K562 (cell line): ENCODE measurements around the gene AGAP3. TPM values are rescaled to one million over a fixed set of nuclear protein-coding genes. Genes with fewer than 3 reads are reported as not detected.
A peak's percentile ranks its signal among the peaks of the same experiment; 100 is the strongest.

Experiments
- ATF7 ChIP-seq: fragments of 450-650 bp; IDR thresholded peaks from 2 replicates; pipeline ENCODE4 v1.7.1; 2014; ENCODE audit warnings: mild to moderate bottlenecking, moderate library complexity
- BRD4 ChIP-seq: fragments of 200-600 bp; sonication (generic); IDR thresholded peaks from 2 replicates; pipeline ENCODE4 v1.6.1; 2017; ENCODE audit warnings: inconsistent platforms
- CHD4 ChIP-seq: fragments of 200-600 bp; sonication (generic); IDR thresholded peaks from 3 replicates; pipeline ENCODE4 v1.6.1; 2012; ENCODE audit warnings: low read depth, mild to moderate bottlenecking, mixed read lengths, low read length, inconsistent platforms; ENCODE audit not compliant: insufficient read depth, insufficient replicate concordance, poor library complexity, severe bottlenecking
- ELF2 ChIP-seq: fragments of 250-450 bp; sonication (Bioruptor Pico); IDR thresholded peaks from 2 replicates; pipeline ENCODE4 v1.5.0; 2021; ENCODE audit warnings: mild to moderate bottlenecking
- ESRRA ChIP-seq: fragments of 450-650 bp; IDR thresholded peaks from 2 replicates; pipeline ENCODE4 v1.6.1; 2014; ENCODE audit warnings: low read depth, mild to moderate bottlenecking, moderate library complexity, borderline replicate concordance
- HCFC1 ChIP-seq: IDR thresholded peaks from 2 replicates; pipeline ENCODE4 v1.6.1; 2012; ENCODE audit warnings: low read depth, low read length, improper control_type of control experiment
- KDM5B ChIP-seq: fragments of 200-600 bp; sonication (generic); IDR thresholded peaks from 2 replicates; pipeline ENCODE4 v1.6.1; 2012; ENCODE audit warnings: low read depth, mild to moderate bottlenecking, moderate library complexity, low read length, control low read depth, inconsistent platforms; ENCODE audit not compliant: insufficient replicate concordance
- L3MBTL2 ChIP-seq: fragments of 450-650 bp; IDR thresholded peaks from 2 replicates; pipeline ENCODE4 v1.6.1; 2016; ENCODE audit warnings: mild to moderate bottlenecking, moderate library complexity
- MYC ChIP-seq, 2 experiments: fragments of 250-450 bp in 1 of 2; sonication (Bioruptor Pico) in 1 of 2; IDR thresholded peaks; 2 replicates each; pipeline versions ENCODE4 v1.5.1 to v1.6.1; 2012 to 2021; ENCODE audit warnings: low read depth in 2 of 2, borderline replicate concordance in 1 of 2, improper control_type of control experiment in 1 of 2, low read length in 1 of 2, mild to moderate bottlenecking in 1 of 2, moderate library complexity in 1 of 2
- NFRKB ChIP-seq: fragments of 450-650 bp; IDR thresholded peaks from 2 replicates; pipeline ENCODE4 v1.6.1; 2016; ENCODE audit warnings: low read depth
- NFYB ChIP-seq: IDR thresholded peaks from 2 replicates; pipeline ENCODE4 v1.6.1; 2011; ENCODE audit warnings: mild to moderate bottlenecking, moderate library complexity; ENCODE audit not compliant: insufficient read length; ENCODE audit errors: extremely low read depth
- SRSF3 ChIP-seq: fragments of 200-400 bp; formaldehyde crosslinking; IDR thresholded peaks from 2 replicates; pipeline ENCODE4 v1.6.1; 2016; ENCODE audit warnings: mild to moderate bottlenecking, low read length, moderate library complexity; ENCODE audit not compliant: insufficient read depth
- TCF7 ChIP-seq: sonication (generic); IDR thresholded peaks from 2 replicates; pipeline ENCODE4 v1.6.1; 2016; ENCODE audit warnings: antibody characterized with exemption, borderline replicate concordance
- ZNF316 ChIP-seq: fragments of 450-650 bp; IDR thresholded peaks from 2 replicates; pipeline ENCODE4 v1.6.1; 2016
- polyA plus RNA-seq, 8 experiments: library from polyadenylated mRNA; depleted of rRNA in 4 of 8; stranded (reverse) in 5 of 8; unstranded in 3 of 8; fragments of >200 nt; fragmentation: Nextera tagmentation in 2 of 8; fragmentation: Illumina TruSeq in 1 of 8; extraction: Ambion mirVana in 2 of 8; extraction: Trizol in 1 of 8; gene quantifications; 2 replicates each; pipeline versions ENCODE4 v1.2.1 to v1.2.3, GENCODE V29; 2011 to 2014; ENCODE audit warnings: inconsistent platforms in 1 of 8, missing spikeins in 1 of 8
- total RNA-seq, 7 experiments: library from RNA; depleted of rRNA in 6 of 7; stranded (reverse); fragments of >200 nt in 6 of 7; fragmentation: Illumina TruSeq in 2 of 7; extraction: Trizol in 2 of 7; gene quantifications; 2 replicates each; pipeline versions ENCODE4 v1.2.1 to v1.2.3, GENCODE V29; 2011 to 2021; ENCODE audit warnings: low replicate concordance in 1 of 7
- TF ChIP-seq, protein P1 (sequence below): fragments of 450-650 bp; IDR thresholded peaks from 2 replicates; pipeline ENCODE4 v1.6.1; 2016; ENCODE audit warnings: antibody characterized with exemption
- TF ChIP-seq, protein P2 (sequence below): fragments of 250-450 bp; sonication (Bioruptor Pico); IDR thresholded peaks from 2 replicates; pipeline ENCODE4 v1.4.0; 2020; ENCODE audit warnings: mild to moderate bottlenecking
- TF ChIP-seq, protein P3 (sequence below): fragments of 250-450 bp; sonication (Bioruptor Pico); IDR thresholded peaks from 2 replicates; pipeline ENCODE4 v1.8.0; 2021; ENCODE audit warnings: moderate library complexity, mild to moderate bottlenecking, inconsistent platforms
- TF ChIP-seq, protein P4 (sequence below), 2 experiments: fragments of 450-650 bp in 1 of 2; sonication (generic) in 1 of 2; formaldehyde crosslinking; conservative IDR thresholded peaks; 2 replicates each; pipeline versions ENCODE4 v1.4.0 to v1.8.1; 2020 to 2022; ENCODE audit warnings: mild to moderate bottlenecking in 1 of 2, missing genetic modification reagents in 1 of 2
- TF ChIP-seq, protein P5 (sequence below): fragments of 200-800 bp; sonication (Bioruptor generic); IDR thresholded peaks from 2 replicates; pipeline ENCODE4 v1.6.1; 2017; ENCODE audit warnings: missing genetic modification characterization, missing compliant biosample characterization

AGAP3 gene
- total and polyA plus RNA-seq, 9 of the 15 experiments (the other 6 are each of a cell fraction or from before 2014, with no cell fraction given), result 3.4 to 208 (median 62.2) TPM

DNA sequence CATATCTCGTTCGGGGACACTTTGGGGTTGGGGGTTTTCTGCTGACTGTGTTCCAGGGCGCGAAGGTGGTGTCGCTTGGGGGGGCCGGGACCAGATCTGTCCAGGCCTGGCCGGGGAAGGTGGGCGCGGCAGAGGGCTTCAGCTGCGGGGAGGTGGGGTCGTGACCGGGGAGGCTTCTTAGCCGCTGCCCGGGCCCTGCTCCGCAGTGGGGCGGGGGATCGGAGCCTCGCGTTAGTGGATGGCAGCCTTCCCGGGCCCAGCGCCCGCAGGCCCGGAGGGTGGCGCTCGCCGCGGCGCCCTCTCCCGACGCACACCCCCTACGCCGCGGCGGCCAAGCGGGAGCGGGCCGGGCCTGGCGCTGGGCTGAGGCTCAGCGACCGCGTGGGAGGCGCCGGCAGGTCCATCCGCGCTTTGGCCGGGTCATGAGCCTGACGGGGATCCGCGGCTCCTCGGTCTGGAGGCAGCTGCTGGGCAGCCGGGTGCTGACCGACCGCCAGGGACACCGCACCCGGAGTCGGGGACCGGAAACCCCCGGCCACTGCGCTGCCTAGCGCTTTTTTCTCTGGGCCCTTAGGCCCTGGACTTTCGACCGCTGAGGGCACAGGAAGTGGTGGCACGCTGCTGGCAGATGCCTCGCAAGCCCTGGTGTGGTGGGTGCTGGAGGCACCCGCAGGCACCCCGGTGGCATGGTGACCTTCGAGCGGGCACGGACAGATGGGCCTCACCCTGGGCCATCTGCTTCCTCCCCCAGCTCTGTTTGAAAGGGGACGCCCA lies 1.2 kb downstream of the AGAP3 start (continued):
- TF ChIP-seq, protein P1, sequence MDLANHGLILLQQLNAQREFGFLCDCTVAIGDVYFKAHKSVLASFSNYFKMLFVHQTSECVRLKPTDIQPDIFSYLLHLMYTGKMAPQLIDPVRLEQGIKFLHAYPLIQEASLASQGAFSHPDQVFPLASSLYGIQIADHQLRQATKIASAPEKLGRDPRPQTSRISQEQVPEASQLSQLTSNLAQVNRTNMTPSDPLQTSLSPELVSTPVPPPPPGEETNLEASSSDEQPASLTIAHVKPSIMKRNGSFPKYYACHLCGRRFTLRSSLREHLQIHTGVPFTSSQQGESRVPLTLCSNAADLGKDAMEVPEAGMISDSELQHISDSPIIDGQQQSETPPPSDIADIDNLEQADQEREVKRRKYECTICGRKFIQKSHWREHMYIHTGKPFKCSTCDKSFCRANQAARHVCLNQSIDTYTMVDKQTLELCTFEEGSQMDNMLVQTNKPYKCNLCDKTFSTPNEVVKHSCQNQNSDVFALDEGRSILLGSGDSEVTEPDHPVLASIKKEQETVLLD, result peak; percentile 52; the same call in 1 of the 2 replicates
- TF ChIP-seq BRD4, result peak; percentile 76; the same call in 1 of the 2 replicates
- TF ChIP-seq, protein P2, sequence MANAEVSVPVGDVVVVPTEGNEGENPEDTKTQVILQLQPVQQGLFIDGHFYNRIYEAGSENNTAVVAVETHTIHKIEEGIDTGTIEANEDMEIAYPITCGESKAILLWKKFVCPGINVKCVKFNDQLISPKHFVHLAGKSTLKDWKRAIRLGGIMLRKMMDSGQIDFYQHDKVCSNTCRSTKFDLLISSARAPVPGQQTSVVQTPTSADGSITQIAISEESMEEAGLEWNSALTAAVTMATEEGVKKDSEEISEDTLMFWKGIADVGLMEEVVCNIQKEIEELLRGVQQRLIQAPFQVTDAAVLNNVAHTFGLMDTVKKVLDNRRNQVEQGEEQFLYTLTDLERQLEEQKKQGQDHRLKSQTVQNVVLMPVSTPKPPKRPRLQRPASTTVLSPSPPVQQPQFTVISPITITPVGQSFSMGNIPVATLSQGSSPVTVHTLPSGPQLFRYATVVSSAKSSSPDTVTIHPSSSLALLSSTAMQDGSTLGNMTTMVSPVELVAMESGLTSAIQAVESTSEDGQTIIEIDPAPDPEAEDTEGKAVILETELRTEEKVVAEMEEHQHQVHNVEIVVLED (CRISPR knock-in tag), result peak; percentile 93
- TF ChIP-seq, protein P3, sequence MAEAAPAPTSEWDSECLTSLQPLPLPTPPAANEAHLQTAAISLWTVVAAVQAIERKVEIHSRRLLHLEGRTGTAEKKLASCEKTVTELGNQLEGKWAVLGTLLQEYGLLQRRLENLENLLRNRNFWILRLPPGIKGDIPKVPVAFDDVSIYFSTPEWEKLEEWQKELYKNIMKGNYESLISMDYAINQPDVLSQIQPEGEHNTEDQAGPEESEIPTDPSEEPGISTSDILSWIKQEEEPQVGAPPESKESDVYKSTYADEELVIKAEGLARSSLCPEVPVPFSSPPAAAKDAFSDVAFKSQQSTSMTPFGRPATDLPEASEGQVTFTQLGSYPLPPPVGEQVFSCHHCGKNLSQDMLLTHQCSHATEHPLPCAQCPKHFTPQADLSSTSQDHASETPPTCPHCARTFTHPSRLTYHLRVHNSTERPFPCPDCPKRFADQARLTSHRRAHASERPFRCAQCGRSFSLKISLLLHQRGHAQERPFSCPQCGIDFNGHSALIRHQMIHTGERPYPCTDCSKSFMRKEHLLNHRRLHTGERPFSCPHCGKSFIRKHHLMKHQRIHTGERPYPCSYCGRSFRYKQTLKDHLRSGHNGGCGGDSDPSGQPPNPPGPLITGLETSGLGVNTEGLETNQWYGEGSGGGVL, result no peak
- peak; percentile 54 for TF ChIP-seq ATF7
- TF ChIP-seq, protein P4, sequence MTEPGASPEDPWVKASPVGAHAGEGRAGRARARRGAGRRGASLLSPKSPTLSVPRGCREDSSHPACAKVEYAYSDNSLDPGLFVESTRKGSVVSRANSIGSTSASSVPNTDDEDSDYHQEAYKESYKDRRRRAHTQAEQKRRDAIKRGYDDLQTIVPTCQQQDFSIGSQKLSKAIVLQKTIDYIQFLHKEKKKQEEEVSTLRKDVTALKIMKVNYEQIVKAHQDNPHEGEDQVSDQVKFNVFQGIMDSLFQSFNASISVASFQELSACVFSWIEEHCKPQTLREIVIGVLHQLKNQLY (CRISPR knock-in tag; conservative IDR thresholded peaks at IDR 0.05), result 0 out of 4 replicates have a peak, but pooled peaks of 1 of the 2 experiments have one; percentile 70
- peak; percentile 83 for TF ChIP-seq ZNF316
- TF ChIP-seq NFRKB, result 0 out of 2 replicates have a peak, but pooled peaks have one; percentile 0
- TF ChIP-seq L3MBTL2, result peak; percentile 91
- TF ChIP-seq ESRRA, result peak; percentile 74; the same call in 1 of the 2 replicates
- peak; percentile 58 for TF ChIP-seq HCFC1
- TF ChIP-seq MYC (IDR thresholded peaks at IDR 0.05; ENCODE audit: low read depth, low read length), result peak; percentile 85
- peak; percentile 59; the same call in 1 of the 2 replicates for TF ChIP-seq MYC (CRISPR knock-in tag; IDR thresholded peaks at IDR 0.05; ENCODE audit: borderline replicate concordance, low read depth)
- no peak for TF ChIP-seq NFYB
- TF ChIP-seq TCF7, result no peak
- peak; percentile 61 for TF ChIP-seq CHD4
- 0 out of 2 replicates have a peak, but pooled peaks have one; percentile 7 for TF ChIP-seq ELF2 (CRISPR knock-in tag)
- TF ChIP-seq SRSF3, result 0 out of 2 replicates have a peak, but pooled peaks have one; percentile 25
- TF ChIP-seq, protein P5, sequence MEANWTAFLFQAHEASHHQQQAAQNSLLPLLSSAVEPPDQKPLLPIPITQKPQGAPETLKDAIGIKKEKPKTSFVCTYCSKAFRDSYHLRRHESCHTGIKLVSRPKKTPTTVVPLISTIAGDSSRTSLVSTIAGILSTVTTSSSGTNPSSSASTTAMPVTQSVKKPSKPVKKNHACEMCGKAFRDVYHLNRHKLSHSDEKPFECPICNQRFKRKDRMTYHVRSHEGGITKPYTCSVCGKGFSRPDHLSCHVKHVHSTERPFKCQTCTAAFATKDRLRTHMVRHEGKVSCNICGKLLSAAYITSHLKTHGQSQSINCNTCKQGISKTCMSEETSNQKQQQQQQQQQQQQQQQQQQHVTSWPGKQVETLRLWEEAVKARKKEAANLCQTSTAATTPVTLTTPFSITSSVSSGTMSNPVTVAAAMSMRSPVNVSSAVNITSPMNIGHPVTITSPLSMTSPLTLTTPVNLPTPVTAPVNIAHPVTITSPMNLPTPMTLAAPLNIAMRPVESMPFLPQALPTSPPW (CRISPR knock-in tag), result peak; percentile 80
- TF ChIP-seq KDM5B, result peak; percentile 49
